ENCODE results near the gene CLDN8.

Gene CLDN8

GRCh38 chr21:30216041-30216723, at the start of gene CLDN8:
Gene CLDN8, minus strand, starts transcription at chr21:30216097. Its CDS starts 172 bp downstream, at chr21:30215925.
- Histone ChIP-seq H4K20me1 (no peaks in the 10 kb centered on the region), H3K27me3 (no peaks in the 10 kb centered on the region), H3K4me1 (no peaks in the 10 kb centered on the region), H3K9me3 (replicated peaks in 1 of 11) (no peaks in the 10 kb centered on the region), H3K4me3 (no peak within 1 kb of the TSS), H3K27ac (no peak within 1 kb of the TSS), H3K4me2 (no peak within 1 kb of the TSS), H3K9ac (no peak within 1 kb of the TSS), H3K36me3 (no peaks in the 10 kb centered on the region)
- TF ChIP-seq Cebpa-rat (IDR thresholded peaks at IDR 0.05): no peak

GRCh38 chr21:30257773-30258172, 41.9 kb upstream of the CLDN8 start:
- TF ChIP-seq Cebpa-rat (IDR thresholded peaks at IDR 0.05): no peak

GRCh38 chr21:30256100-30256499, 40.2 kb upstream of the CLDN8 start:
- Histone ChIP-seq H3K27me3 (no peaks in the 10 kb centered on the region), H3K4me1 (no peaks in the 10 kb centered on the region), H3K9me3 (replicated peaks in 1 of 11) (no peaks in the 10 kb centered on the region), H3K27ac (no peak overlapping the region), H4K20me1 (no peaks in the 10 kb centered on the region), H3K9ac (no peak overlapping the region), H3K4me2 (no peak overlapping the region), H3K4me3 (no peak overlapping the region), H3K36me3 (no peaks in the 10 kb centered on the region)
- TF ChIP-seq Cebpa-rat (IDR thresholded peaks at IDR 0.05): no peak

More at GRCh38 chr21:30257773-30258172, 41.9 kb upstream of the CLDN8 start:
- H3K27ac ChIP-seq: no peak overlapping the region
- H3K9me3 ChIP-seq (replicated peaks in 1 of 11): no peaks in the 10 kb centered on the region
- H3K9ac ChIP-seq: no peak overlapping the region
- no peak overlapping the region for H3K4me2 ChIP-seq
- no peaks in the 10 kb centered on the region for H3K36me3 ChIP-seq
- no peaks in the 10 kb centered on the region for H3K4me1 ChIP-seq
- no peaks in the 10 kb centered on the region for H3K27me3 ChIP-seq
- H4K20me1 ChIP-seq: no peaks in the 10 kb centered on the region
- no peak overlapping the region for H3K4me3 ChIP-seq

- Histone ChIP-seq H3K4me2 (no peak overlapping the region), H3K27me3 (no peaks in the 10 kb centered on the region), H3K9ac (no peak overlapping the region), H3K9me3 (replicated peaks in 1 of 11) (no peaks in the 10 kb centered on the region), H4K20me1 (no peaks in the 10 kb centered on the region), H3K36me3 (no peaks in the 10 kb centered on the region), H3K27ac (no peak overlapping the region), H3K4me1 (no peaks in the 10 kb centered on the region), H3K4me3 (no peak overlapping the region)
- no peak for TF ChIP-seq Cebpa-rat (IDR thresholded peaks at IDR 0.05)
Observed at GRCh38 chr21:30255679-30256078, 39.8 kb upstream of the CLDN8 start.

- H3K36me3 ChIP-seq: no peaks in the 10 kb centered on the region
- TF ChIP-seq Cebpa-rat (IDR thresholded peaks at IDR 0.05): no peak
- H3K9ac ChIP-seq: no peak overlapping the region
- H3K27ac ChIP-seq: no peak overlapping the region
- H3K9me3 ChIP-seq (replicated peaks in 1 of 11): no peaks in the 10 kb centered on the region
- no peaks in the 10 kb centered on the region for H3K4me1 ChIP-seq
- H3K27me3 ChIP-seq: no peaks in the 10 kb centered on the region
- H3K4me2 ChIP-seq: no peak overlapping the region
- no peaks in the 10 kb centered on the region for H4K20me1 ChIP-seq
- no peak overlapping the region for H3K4me3 ChIP-seq
Observed at GRCh38 chr21:30251781-30252180, 35.9 kb upstream of the CLDN8 start.

GRCh38 chr21:30249936-30250335, 34.0 kb upstream of the CLDN8 start:
- Histone ChIP-seq H3K9me3 (replicated peaks in 1 of 11) (no peaks in the 10 kb centered on the region), H3K4me1 (no peaks in the 10 kb centered on the region), H3K27me3 (no peaks in the 10 kb centered on the region), H3K27ac (no peak overlapping the region), H3K36me3 (no peaks in the 10 kb centered on the region), H3K9ac (no peak overlapping the region), H3K4me3 (no peak overlapping the region), H3K4me2 (no peak overlapping the region), H4K20me1 (no peaks in the 10 kb centered on the region)
- TF ChIP-seq Cebpa-rat (IDR thresholded peaks at IDR 0.05): no peak

- H3K27ac ChIP-seq: no peak overlapping the region
- H4K20me1 ChIP-seq: no peaks in the 10 kb centered on the region
- no peak for TF ChIP-seq Cebpa-rat (IDR thresholded peaks at IDR 0.05)
- no peaks in the 10 kb centered on the region for H3K9me3 ChIP-seq (replicated peaks in 1 of 11)
- H3K36me3 ChIP-seq: no peaks in the 10 kb centered on the region
- no peaks in the 10 kb centered on the region for H3K27me3 ChIP-seq
- H3K4me2 ChIP-seq: no peak overlapping the region
- no peak overlapping the region for H3K9ac ChIP-seq
- no peak overlapping the region for H3K4me3 ChIP-seq
- H3K4me1 ChIP-seq: no peaks in the 10 kb centered on the region
Observed at GRCh38 chr21:30248844-30249243, 32.9 kb upstream of the CLDN8 start.

- H3K27me3 ChIP-seq: no peaks in the 10 kb centered on the region
- no peaks in the 10 kb centered on the region for H3K9me3 ChIP-seq (replicated peaks in 1 of 11)
- H4K20me1 ChIP-seq: no peaks in the 10 kb centered on the region
- no peaks in the 10 kb centered on the region for H3K4me1 ChIP-seq
- no peak overlapping the region for H3K4me2 ChIP-seq
- no peaks in the 10 kb centered on the region for H3K36me3 ChIP-seq
- no peak for TF ChIP-seq Cebpa-rat (IDR thresholded peaks at IDR 0.05)
- H3K4me3 ChIP-seq: no peak overlapping the region
- no peak overlapping the region for H3K27ac ChIP-seq
- no peak overlapping the region for H3K9ac ChIP-seq
Observed at GRCh38 chr21:30245061-30245460, 29.2 kb upstream of the CLDN8 start.

- H3K36me3 ChIP-seq: no peaks in the 10 kb centered on the region
- H3K4me1 ChIP-seq: no peaks in the 10 kb centered on the region
- no peaks in the 10 kb centered on the region for H3K9me3 ChIP-seq (replicated peaks in 1 of 11)
Observed at GRCh38 chr21:30243691-30244090, 27.8 kb upstream of the CLDN8 start.

GRCh38 chr21:30240661-30241060, 24.8 kb upstream of the CLDN8 start:
- H3K4me3 ChIP-seq: no peak overlapping the region
- H3K9me3 ChIP-seq (replicated peaks in 1 of 11): no peaks in the 10 kb centered on the region
- no peak overlapping the region for H3K27ac ChIP-seq
- H3K27me3 ChIP-seq: no peaks in the 10 kb centered on the region
- no peaks in the 10 kb centered on the region for H4K20me1 ChIP-seq
- no peaks in the 10 kb centered on the region for H3K4me1 ChIP-seq
- H3K4me2 ChIP-seq: no peak overlapping the region
- TF ChIP-seq Cebpa-rat (IDR thresholded peaks at IDR 0.05): no peak
- no peaks in the 10 kb centered on the region for H3K36me3 ChIP-seq
- no peak overlapping the region for H3K9ac ChIP-seq

More at GRCh38 chr21:30243691-30244090, 27.8 kb upstream of the CLDN8 start:
- H3K4me3 ChIP-seq: no peak overlapping the region
- no peak overlapping the region for H3K9ac ChIP-seq
- no peak for TF ChIP-seq Cebpa-rat (IDR thresholded peaks at IDR 0.05)
- H3K4me2 ChIP-seq: no peak overlapping the region
- H4K20me1 ChIP-seq: no peaks in the 10 kb centered on the region
- no peaks in the 10 kb centered on the region for H3K27me3 ChIP-seq
- H3K27ac ChIP-seq: no peak overlapping the region
